Activated naive CD4-positive, alpha-beta T cell treated with anti-CD3 and anti-CD28 coated beads, Interleukin-2, amount 50 U/mL, for 24 hours (primary cell): ENCODE results near the gene MERTK.
"Not testable (repeated sequence)": the region's sequence is repeated elsewhere in the genome, so short reads cannot be mapped to it uniquely, and the experiment has no call there.

Experiments used
- H3K27ac Mint-ChIP-seq: one replicate; pipeline ENCODE4 v1.8.0; 2021; ENCODE audit warnings: mild to moderate bottlenecking, mixed read lengths
- H3K27me3 Mint-ChIP-seq: one replicate; pipeline ENCODE4 v1.8.0; 2021; ENCODE audit warnings: mixed read lengths
- H3K36me3 Mint-ChIP-seq: one replicate; pipeline ENCODE4 v1.8.0; 2021; ENCODE audit warnings: mixed read lengths
- H3K4me1 Mint-ChIP-seq: one replicate; pipeline ENCODE4 v1.8.0; 2021; ENCODE audit warnings: mixed read lengths
- H3K4me3 Mint-ChIP-seq: one replicate; pipeline ENCODE4 v1.8.0; 2021; ENCODE audit warnings: mild to moderate bottlenecking, mixed read lengths
- H3K9me3 Mint-ChIP-seq: one replicate; pipeline ENCODE4 v1.8.0; 2021; ENCODE audit warnings: mixed read lengths

The MERTK gene

DNA sequence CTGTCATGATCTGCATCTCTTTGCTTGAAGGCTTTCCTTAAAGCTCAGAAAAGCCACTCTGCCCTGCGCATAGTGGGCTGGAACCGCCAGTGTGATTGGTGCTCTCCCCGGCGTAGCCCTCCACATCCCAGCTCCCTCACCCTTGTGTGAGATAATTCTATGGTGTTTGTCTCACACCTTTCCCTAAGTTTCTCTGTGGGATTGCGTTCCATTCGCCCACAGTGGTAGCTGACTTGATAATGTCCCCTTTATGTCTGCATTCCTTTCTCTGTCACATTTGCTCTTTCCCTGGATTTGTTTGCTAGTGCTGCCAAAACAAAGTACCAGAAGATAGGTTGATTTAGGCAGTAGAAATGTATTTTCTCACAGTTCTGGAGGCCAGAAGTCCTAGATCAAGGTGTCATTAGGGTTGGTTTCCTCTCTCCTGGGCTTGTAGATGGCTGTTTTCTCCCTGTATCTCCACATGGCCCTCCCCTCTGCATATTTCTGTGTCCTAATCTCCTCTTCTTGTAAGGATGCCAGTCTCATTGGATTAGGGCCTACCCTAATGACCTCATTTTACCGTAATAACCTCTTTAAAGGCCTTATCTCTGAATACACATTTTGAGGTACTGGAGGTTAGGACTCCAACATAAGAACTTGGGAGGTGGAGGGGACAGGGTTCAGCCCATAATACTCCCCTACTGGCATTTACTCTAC lies 149.3 kb downstream of the MERTK start:
- H3K9me3 Mint-ChIP-seq: peaks cover 4% of the 10 kb centered on the region
- H3K27ac Mint-ChIP-seq: no peak overlapping the region
- no peaks in the 10 kb centered on the region for H3K27me3 Mint-ChIP-seq
- no peaks in the 10 kb centered on the region for H3K4me1 Mint-ChIP-seq
- H3K4me3 Mint-ChIP-seq: no peak overlapping the region
- H3K36me3 Mint-ChIP-seq: no peaks in the 10 kb centered on the region

DNA sequence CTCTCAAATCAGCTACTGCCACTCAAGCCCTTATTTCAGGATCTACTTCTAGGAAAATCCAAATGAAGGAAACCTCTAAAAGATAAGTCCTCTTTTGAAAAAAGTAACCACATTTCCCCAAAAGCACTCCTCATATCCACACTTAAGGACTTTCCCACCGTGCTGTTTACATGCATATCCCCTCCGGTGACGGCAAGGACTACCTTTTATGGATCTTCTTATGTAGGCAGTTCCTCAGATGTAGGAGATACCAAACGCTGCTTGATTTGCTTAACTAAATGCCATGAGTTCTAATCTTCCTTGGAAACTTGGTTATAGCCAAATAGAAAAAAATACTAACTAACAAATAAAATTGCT lies 149.8 kb downstream of the MERTK start:
- H3K4me3 Mint-ChIP-seq: no peak overlapping the region
- H3K4me1 Mint-ChIP-seq: peaks cover under 1% of the 10 kb centered on the region
- H3K27ac Mint-ChIP-seq: no peak overlapping the region
- H3K36me3 Mint-ChIP-seq: no peaks in the 10 kb centered on the region
- H3K9me3 Mint-ChIP-seq: peaks cover 4% of the 10 kb centered on the region
- no peaks in the 10 kb centered on the region for H3K27me3 Mint-ChIP-seq

DNA sequence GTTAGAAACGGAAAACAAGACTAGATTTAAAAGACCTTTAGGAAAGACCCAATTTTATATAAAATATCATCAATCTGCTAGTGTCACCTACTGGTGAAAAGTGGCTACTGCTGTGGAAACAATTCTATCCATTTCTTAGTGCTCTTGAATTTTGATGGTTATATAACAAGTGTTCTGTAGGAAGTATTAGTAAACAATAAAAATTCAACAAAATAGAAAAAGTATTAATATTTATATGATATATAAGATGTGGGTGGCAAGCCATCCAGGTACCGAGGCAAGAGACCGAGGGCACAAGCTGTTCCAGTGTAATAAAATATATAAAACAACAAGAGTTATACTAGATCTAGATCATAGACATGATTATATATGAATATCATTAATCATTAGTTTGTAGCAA lies 150.5 kb downstream of the MERTK start:
- Mint-ChIP-seq H3K4me1 (peaks cover 7% of the 10 kb centered on the region), H3K27me3 (no peaks in the 10 kb centered on the region), H3K9me3 (peaks cover 4% of the 10 kb centered on the region), H3K36me3 (no peaks in the 10 kb centered on the region), H3K4me3 (no peak overlapping the region), H3K27ac (no peak overlapping the region)

- Mint-ChIP-seq H3K9me3 (peaks cover 2% of the 10 kb centered on the region), H3K27ac (no peak overlapping the region), H3K4me1 (peaks cover 11% of the 10 kb centered on the region), H3K27me3 (no peaks in the 10 kb centered on the region), H3K4me3 (no peak overlapping the region), H3K36me3 (no peaks in the 10 kb centered on the region)
Observed at GRCh38 chr2:112050316-112050715, 151.9 kb downstream of the MERTK start.

DNA sequence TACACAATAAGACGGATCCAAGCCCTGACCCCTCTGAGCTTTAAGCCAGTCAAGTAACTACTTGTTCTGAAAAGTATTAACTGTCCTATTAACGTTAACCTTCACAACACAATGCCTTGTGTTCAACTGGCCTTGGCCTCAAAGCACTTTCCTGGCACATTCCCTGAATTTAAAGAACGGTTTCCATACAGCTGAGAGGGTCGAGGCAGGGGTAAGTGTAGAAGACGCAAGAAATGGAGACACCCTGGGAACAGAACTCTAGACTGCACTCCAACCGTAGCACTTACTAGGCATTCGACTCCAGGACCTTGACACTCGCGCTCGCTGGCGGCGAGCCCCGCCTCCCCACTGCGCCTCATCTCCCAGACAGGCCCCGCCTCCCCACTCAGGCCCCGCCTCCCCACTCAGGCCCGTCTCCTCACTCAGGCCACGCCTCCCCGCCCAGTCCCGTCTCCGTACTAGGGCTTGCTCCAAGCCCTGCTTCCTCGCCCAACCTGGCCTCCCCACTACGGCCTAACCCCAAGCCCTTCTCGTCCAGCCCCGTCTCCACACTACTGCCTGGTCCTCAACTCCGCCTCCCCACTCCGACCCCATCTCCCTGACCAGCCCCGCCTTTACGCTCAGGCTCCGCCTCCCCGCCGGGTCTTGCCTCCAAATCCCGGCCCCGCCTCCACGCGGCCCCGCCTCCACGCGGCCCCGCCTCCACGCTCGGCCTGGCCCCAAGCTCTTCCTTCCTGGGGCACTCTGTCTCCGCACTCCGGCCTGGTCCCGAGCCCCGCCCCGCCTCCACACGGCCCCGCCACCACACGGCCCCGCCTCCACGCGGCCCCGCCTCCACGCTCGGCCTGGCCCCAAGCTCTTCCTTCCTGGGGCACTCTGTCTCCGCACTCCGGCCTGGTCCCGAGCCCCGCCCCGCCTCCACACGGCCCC lies 155.8 kb downstream of the MERTK start:
- Mint-ChIP-seq H3K4me1 (peaks cover 40% of the 10 kb centered on the region), H3K27me3 (no peaks in the 10 kb centered on the region), H3K36me3 (peaks cover 5% of the 10 kb centered on the region), H3K9me3 (no peaks in the 10 kb centered on the region), H3K4me3 (peak overlapping the region; percentile 96), H3K27ac (peak overlapping the region; percentile 92)

- peaks cover 42% of the 10 kb centered on the region for H3K4me1 Mint-ChIP-seq
- peaks cover 5% of the 10 kb centered on the region for H3K36me3 Mint-ChIP-seq
- no peaks in the 10 kb centered on the region for H3K27me3 Mint-ChIP-seq
- peak within 1 kb of the TSS; percentile 96 for H3K4me3 Mint-ChIP-seq
- no peaks in the 10 kb centered on the region for H3K9me3 Mint-ChIP-seq
- peak within 1 kb of the TSS; percentile 95 for H3K27ac Mint-ChIP-seq
Observed at GRCh38 chr2:112054847-112055729, 156.7 kb downstream of the MERTK start, which contains the start of gene TMEM87B. Gene TMEM87B, plus strand, starts transcription at chr2:112055269. Its CDS starts 323 bp downstream, at chr2:112055592.

- Mint-ChIP-seq H3K4me3 (peak overlapping the region; percentile 96), H3K27ac (peak overlapping the region; percentile 71), H3K9me3 (no peaks in the 10 kb centered on the region), H3K36me3 (peaks cover 5% of the 10 kb centered on the region), H3K27me3 (no peaks in the 10 kb centered on the region), H3K4me1 (peaks cover 42% of the 10 kb centered on the region)
Observed at GRCh38 chr2:112055730-112056625, 157.6 kb downstream of the MERTK start.

- Mint-ChIP-seq H3K9me3 (no peaks in the 10 kb centered on the region), H3K4me3 (peak overlapping the region; percentile 96), H3K27ac (peak overlapping the region; percentile 72), H3K4me1 (peaks cover 46% of the 10 kb centered on the region), H3K36me3 (peaks cover 9% of the 10 kb centered on the region), H3K27me3 (no peaks in the 10 kb centered on the region)
Observed at GRCh38 chr2:112056626-112056987, 158.2 kb downstream of the MERTK start.

- Mint-ChIP-seq H3K36me3 (peaks cover 20% of the 10 kb centered on the region), H3K9me3 (no peaks in the 10 kb centered on the region), H3K27ac (no peak overlapping the region), H3K4me3 (no peak overlapping the region), H3K4me1 (peaks cover 62% of the 10 kb centered on the region), H3K27me3 (no peaks in the 10 kb centered on the region)
Observed at GRCh38 chr2:112059671-112060070, 161.3 kb downstream of the MERTK start.

GRCh38 chr2:112061299-112061698 lies 162.9 kb downstream of the MERTK start:
- no peaks in the 10 kb centered on the region for H3K27me3 Mint-ChIP-seq
- H3K9me3 Mint-ChIP-seq: no peaks in the 10 kb centered on the region
- H3K4me1 Mint-ChIP-seq: peaks cover 67% of the 10 kb centered on the region
- H3K27ac Mint-ChIP-seq: no peak overlapping the region
- no peak overlapping the region for H3K4me3 Mint-ChIP-seq
- peaks cover 23% of the 10 kb centered on the region for H3K36me3 Mint-ChIP-seq

DNA sequence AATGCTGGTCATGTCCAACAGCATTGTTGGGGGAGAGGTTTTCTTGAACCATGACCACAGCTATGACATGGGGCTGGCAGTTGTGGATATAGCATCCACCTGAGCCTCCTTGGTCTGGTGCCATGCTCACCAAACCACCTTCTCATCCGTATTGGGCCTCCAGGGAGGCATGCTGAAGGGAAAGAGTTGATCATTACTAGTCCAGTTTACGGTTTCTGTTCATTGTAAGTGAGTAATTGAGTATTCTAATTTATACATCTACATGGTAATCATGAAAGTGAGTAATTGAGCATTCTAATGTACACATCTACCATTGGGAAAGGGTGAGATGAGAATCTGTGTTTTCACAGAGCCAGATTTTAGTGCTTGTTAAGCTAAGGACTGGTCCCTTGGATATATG lies 163.4 kb downstream of the MERTK start:
- Mint-ChIP-seq H3K4me3 (no peak overlapping the region), H3K9me3 (no peaks in the 10 kb centered on the region), H3K36me3 (peaks cover 23% of the 10 kb centered on the region), H3K27me3 (no peaks in the 10 kb centered on the region), H3K4me1 (peaks cover 65% of the 10 kb centered on the region), H3K27ac (no peak overlapping the region)

- Mint-ChIP-seq H3K36me3 (peaks cover 26% of the 10 kb centered on the region), H3K27me3 (no peaks in the 10 kb centered on the region), H3K4me3 (peak overlapping the region; percentile 2), H3K9me3 (no peaks in the 10 kb centered on the region), H3K27ac (peak overlapping the region; percentile 10), H3K4me1 (peaks cover 56% of the 10 kb centered on the region)
Observed at GRCh38 chr2:112062894-112063293, 164.5 kb downstream of the MERTK start.

DNA sequence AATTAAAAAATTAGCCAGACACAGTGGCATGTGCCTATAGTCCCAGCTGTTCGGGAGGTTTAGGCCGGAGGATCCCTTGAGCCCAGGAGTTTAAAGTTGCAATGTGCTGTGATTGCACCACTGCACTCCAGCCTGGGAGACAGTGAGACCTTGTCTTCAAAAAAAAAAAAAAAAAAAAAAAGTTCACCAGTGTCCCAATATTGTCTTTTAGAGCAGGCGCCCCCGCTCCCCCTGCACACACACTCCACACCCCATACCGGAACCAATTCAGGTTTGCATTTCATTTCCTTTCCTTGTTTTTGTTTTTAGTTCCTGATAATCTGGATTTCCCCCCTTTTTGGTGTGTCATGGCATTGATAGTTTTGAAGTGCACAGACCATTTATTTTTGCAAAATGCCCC lies 167.1 kb downstream of the MERTK start:
- Mint-ChIP-seq H3K36me3 (peaks cover 30% of the 10 kb centered on the region), H3K27me3 (no peaks in the 10 kb centered on the region), H3K4me3 (no peak overlapping the region), H3K27ac (peak overlapping the region; percentile 43), H3K4me1 (peaks cover 49% of the 10 kb centered on the region), H3K9me3 (no peaks in the 10 kb centered on the region)

GRCh38 chr2:112065966-112066365 lies 167.6 kb downstream of the MERTK start:
- Mint-ChIP-seq H3K27me3 (no peaks in the 10 kb centered on the region), H3K27ac (no peak overlapping the region), H3K4me3 (no peak overlapping the region), H3K4me1 (peaks cover 49% of the 10 kb centered on the region), H3K36me3 (peaks cover 30% of the 10 kb centered on the region), H3K9me3 (no peaks in the 10 kb centered on the region)

- H3K27me3 Mint-ChIP-seq, H3K9me3 Mint-ChIP-seq, H3K4me3 Mint-ChIP-seq, H3K27ac Mint-ChIP-seq: not testable (repeated sequence)
- H3K36me3 Mint-ChIP-seq: peaks cover 42% of the 10 kb centered on the region
- peaks cover 46% of the 10 kb centered on the region for H3K4me1 Mint-ChIP-seq
Observed at GRCh38 chr2:112069794-112070193, 171.4 kb downstream of the MERTK start.
